GM12874 (cell line): ENCODE data around the gene CRACDL.

Experiments
- CTCF ChIP-seq: IDR thresholded peaks from 2 replicates; pipeline ENCODE4 v1.5.1; 2011; ENCODE audit warnings: low read depth, mild to moderate bottlenecking, control low read depth, low read length, moderate library complexity; ENCODE audit not compliant: insufficient read depth

The CRACDL gene

GRCh38 chr2:98757904-98758421 is 178.1 kb downstream of the CRACDL start:
- TF ChIP-seq CTCF = no peak

GRCh38 chr2:98753801-98754200 is 182.2 kb downstream of the CRACDL start:
- no peak for TF ChIP-seq CTCF

GRCh38 chr2:98751748-98752147 is 184.3 kb downstream of the CRACDL start:
- TF ChIP-seq CTCF = no peak

- TF ChIP-seq CTCF = no peak
These were observed 185.3 kb downstream of the CRACDL start for GRCh38 chr2:98750593-98751282.

GRCh38 chr2:98749066-98749450 is 187.0 kb downstream of the CRACDL start:
- TF ChIP-seq CTCF = no peak

- TF ChIP-seq CTCF = no peak
These were observed 187.5 kb downstream of the CRACDL start for GRCh38 chr2:98748292-98749065.

GRCh38 chr2:98747888-98748287 is 188.1 kb downstream of the CRACDL start:
- no peak for TF ChIP-seq CTCF
